Spinal cord (tissue), 10 donors: ENCODE measurements around the gene YY1. TPM values are rescaled to one million over a fixed set of nuclear protein-coding genes. Genes with fewer than 3 reads are reported as not detected.

Experiments
- DNase-seq, 6 donors: peaks; one replicate each; pipeline versions ENCODE4 v3.0.0 to v3.0.0-alpha.2; 2013 to 2015; ENCODE audit warnings: low spot score in 6 of 6, low read depth in 4 of 6
- H3K27ac ChIP-seq: one replicate; pipeline ENCODE4 v1.5.1; 2013; ENCODE audit warnings: low read depth, low read length, control low read depth
- H3K27me3 ChIP-seq: one replicate; pipeline ENCODE4 v1.6.1; 2013; ENCODE audit warnings: low read length; ENCODE audit not compliant: control insufficient read depth, insufficient read depth
- H3K36me3 ChIP-seq: one replicate; pipeline ENCODE4 v1.6.1; 2013; ENCODE audit warnings: low read length; ENCODE audit not compliant: control insufficient read depth, insufficient read depth
- H3K4me1 ChIP-seq: one replicate; pipeline ENCODE4 v1.6.1; 2013; ENCODE audit warnings: low read length; ENCODE audit not compliant: control insufficient read depth, insufficient read depth
- H3K4me3 ChIP-seq: one replicate; pipeline ENCODE4 v1.5.1; 2013; ENCODE audit warnings: low read depth, low read length, control low read depth
- H3K9me3 ChIP-seq: one replicate; pipeline ENCODE4 v1.6.1; 2013; ENCODE audit warnings: low read length; ENCODE audit not compliant: control insufficient read depth, insufficient read depth
- WGBS: methylation state at CpG from one replicate; pipeline ENCODE4 v1.1.5; 2013; ENCODE audit warnings: missing lambda C conversion rate; ENCODE audit not compliant: insufficient coverage; 5-methylcytosine and 5-hydroxymethylcytosine counted together
- polyA plus RNA-seq, 2 donors: library from polyadenylated mRNA; unstranded; fragments of 120-200 nt; gene quantifications; one replicate each; pipeline ENCODE4 v1.2.1, GENCODE V29; 2013; ENCODE audit not compliant: insufficient read length in 2 of 2
- total RNA-seq, 2 donors: library from RNA; depleted of rRNA in 1 of 2; stranded (reverse); fragments of 120-200 nt in 1 of 2; fragments of >200 nt in 1 of 2; gene quantifications; one replicate each; pipeline versions ENCODE4 v1.2.3 to v1.2.4, GENCODE V29; 2013 to 2014
- donor health status: healthy.

Gene YY1
- total and polyA plus RNA-seq, 4 donors: 55.0 to 83.7 (median 67.1) TPM

GRCh38 chr14:100262545-100262944 lies 23.6 kb downstream of the YY1 start:
- Histone ChIP-seq H3K4me1 (no peaks in the 10 kb centered on the region), H3K27me3 (no peaks in the 10 kb centered on the region), H3K9me3 (no peaks in the 10 kb centered on the region), H3K4me3 (no peak overlapping the region), H3K36me3 (peaks cover 22% of the 10 kb centered on the region), H3K27ac (no peak overlapping the region)
- WGBS: 73% methylated on average over 3 of the region's 5 CpGs
- no peak for DNase-seq

GRCh38 chr14:100263141-100263540 lies 24.2 kb downstream of the YY1 start:
- Histone ChIP-seq H3K36me3 (peaks cover 25% of the 10 kb centered on the region), H3K27ac (no peak overlapping the region), H3K9me3 (no peaks in the 10 kb centered on the region), H3K4me1 (no peaks in the 10 kb centered on the region), H3K27me3 (no peaks in the 10 kb centered on the region), H3K4me3 (no peak overlapping the region)
- DNase-seq: no peak
- 89% methylated on average over 2 of the region's 3 CpGs for WGBS

GRCh38 chr14:100267990-100268389 lies 29.0 kb downstream of the YY1 start:
- Histone ChIP-seq H3K4me3 (no peak overlapping the region), H3K4me1 (no peaks in the 10 kb centered on the region), H3K27ac (no peak overlapping the region), H3K27me3 (no peaks in the 10 kb centered on the region), H3K9me3 (no peaks in the 10 kb centered on the region), H3K36me3 (peaks cover 23% of the 10 kb centered on the region)
- no peak for DNase-seq
- 92% methylated on average over 4 of the region's 7 CpGs for WGBS

- no CpG with 5 or more reads among the region's 7 CpGs for WGBS
- H3K27me3 ChIP-seq: no peaks in the 10 kb centered on the region
Observed at GRCh38 chr14:100268591-100269207, 29.8 kb downstream of the YY1 start.

GRCh38 chr14:100271247-100271939 lies 32.4 kb downstream of the YY1 start:
- Histone ChIP-seq H3K4me1 (no peaks in the 10 kb centered on the region), H3K27ac (no peak overlapping the region), H3K36me3 (peaks cover 3% of the 10 kb centered on the region), H3K4me3 (no peak overlapping the region), H3K9me3 (no peaks in the 10 kb centered on the region), H3K27me3 (no peaks in the 10 kb centered on the region)
- peak in 1 of 6 donors; percentile 40 for DNase-seq
- WGBS: 92% methylated on average over 2 of the region's 10 CpGs

More at GRCh38 chr14:100268591-100269207, 29.8 kb downstream of the YY1 start:
- no peaks in the 10 kb centered on the region for H3K9me3 ChIP-seq
- DNase-seq: no peak
- H3K27ac ChIP-seq: no peak overlapping the region
- peaks cover 19% of the 10 kb centered on the region for H3K36me3 ChIP-seq
- no peak overlapping the region for H3K4me3 ChIP-seq
- H3K4me1 ChIP-seq: no peaks in the 10 kb centered on the region

- H3K27ac ChIP-seq: no peak overlapping the region
- peaks cover 3% of the 10 kb centered on the region for H3K36me3 ChIP-seq
- H3K4me3 ChIP-seq: no peak overlapping the region
- H3K9me3 ChIP-seq: no peaks in the 10 kb centered on the region
- no peaks in the 10 kb centered on the region for H3K27me3 ChIP-seq
- H3K4me1 ChIP-seq: peaks cover 3% of the 10 kb centered on the region
- WGBS: 100% methylated on average over 1 of the region's 4 CpGs
- DNase-seq: no peak
Observed at GRCh38 chr14:100274250-100274649, 35.3 kb downstream of the YY1 start.

GRCh38 chr14:100275214-100275613 lies 36.3 kb downstream of the YY1 start:
- Histone ChIP-seq H3K4me3 (no peak overlapping the region), H3K9me3 (no peaks in the 10 kb centered on the region), H3K4me1 (peaks cover 3% of the 10 kb centered on the region), H3K36me3 (peaks cover 7% of the 10 kb centered on the region), H3K27ac (no peak overlapping the region), H3K27me3 (no peaks in the 10 kb centered on the region)
- 67% methylated on average over 2 of the region's 7 CpGs for WGBS
- no peak for DNase-seq

- 88% methylated on average over 7 of the region's 8 CpGs for WGBS
- Histone ChIP-seq H3K27me3 (no peaks in the 10 kb centered on the region), H3K36me3 (peaks cover 12% of the 10 kb centered on the region), H3K4me3 (no peak overlapping the region), H3K27ac (no peak overlapping the region), H3K4me1 (peaks cover 7% of the 10 kb centered on the region), H3K9me3 (no peaks in the 10 kb centered on the region)
- DNase-seq: no peak
Observed at GRCh38 chr14:100278702-100279101, 39.8 kb downstream of the YY1 start.

GRCh38 chr14:100279133-100279532 lies 40.2 kb downstream of the YY1 start:
- H3K27ac ChIP-seq: no peak overlapping the region
- no peaks in the 10 kb centered on the region for H3K27me3 ChIP-seq
- no peak for DNase-seq
- 40% methylated on average over 1 of the region's 2 CpGs for WGBS
- peaks cover 12% of the 10 kb centered on the region for H3K36me3 ChIP-seq
- peaks cover 7% of the 10 kb centered on the region for H3K4me1 ChIP-seq
- no peaks in the 10 kb centered on the region for H3K9me3 ChIP-seq
- H3K4me3 ChIP-seq: no peak overlapping the region

- peaks cover 12% of the 10 kb centered on the region for H3K36me3 ChIP-seq
- H3K4me3 ChIP-seq: no peak overlapping the region
- no peak overlapping the region for H3K27ac ChIP-seq
- 92% methylated on average over 8 of the region's 8 CpGs for WGBS
- no peak for DNase-seq
- H3K27me3 ChIP-seq: no peaks in the 10 kb centered on the region
- H3K4me1 ChIP-seq: peaks cover 11% of the 10 kb centered on the region
- no peaks in the 10 kb centered on the region for H3K9me3 ChIP-seq
Observed at GRCh38 chr14:100279563-100279962, 40.6 kb downstream of the YY1 start.
